ENCODE data around the gene SPTBN2.

DNA sequence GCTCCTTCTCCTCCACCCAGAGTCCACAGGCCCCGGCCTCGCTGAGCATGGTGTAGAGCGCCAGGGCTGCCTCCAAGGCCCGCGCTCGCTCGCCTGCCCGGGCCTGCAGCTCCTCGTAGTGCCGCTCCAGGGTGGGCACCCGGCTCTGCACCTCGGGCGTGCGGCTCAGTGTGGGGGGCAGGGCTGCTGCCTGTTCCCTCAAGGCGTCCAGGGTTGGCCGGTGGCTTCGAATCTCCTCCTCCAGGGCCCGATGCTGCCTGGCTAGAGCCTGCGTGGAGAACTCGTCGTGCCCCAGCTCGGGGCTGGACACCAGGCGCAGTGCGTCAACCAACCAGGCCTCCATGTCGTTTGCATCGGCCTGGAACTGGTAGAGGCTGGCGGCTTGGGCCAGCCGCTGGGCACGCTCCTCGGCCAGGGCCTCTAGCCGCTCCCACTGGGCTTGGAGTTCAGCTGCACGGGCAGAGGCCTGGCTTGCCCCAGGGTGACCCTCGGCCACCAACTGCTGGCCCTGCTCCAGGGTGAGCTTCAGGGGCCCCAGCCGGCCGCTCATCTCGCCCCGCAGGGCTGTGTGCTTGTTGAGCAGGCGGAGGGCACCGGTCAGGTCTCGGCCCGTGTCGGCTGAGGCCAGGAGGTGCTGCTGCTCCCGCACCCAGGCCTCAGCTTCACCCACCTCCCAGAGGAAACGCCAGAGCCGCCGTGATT is 24.2 kb downstream of the SPTBN2 start:
- TF ChIP-seq, protein P1, sequence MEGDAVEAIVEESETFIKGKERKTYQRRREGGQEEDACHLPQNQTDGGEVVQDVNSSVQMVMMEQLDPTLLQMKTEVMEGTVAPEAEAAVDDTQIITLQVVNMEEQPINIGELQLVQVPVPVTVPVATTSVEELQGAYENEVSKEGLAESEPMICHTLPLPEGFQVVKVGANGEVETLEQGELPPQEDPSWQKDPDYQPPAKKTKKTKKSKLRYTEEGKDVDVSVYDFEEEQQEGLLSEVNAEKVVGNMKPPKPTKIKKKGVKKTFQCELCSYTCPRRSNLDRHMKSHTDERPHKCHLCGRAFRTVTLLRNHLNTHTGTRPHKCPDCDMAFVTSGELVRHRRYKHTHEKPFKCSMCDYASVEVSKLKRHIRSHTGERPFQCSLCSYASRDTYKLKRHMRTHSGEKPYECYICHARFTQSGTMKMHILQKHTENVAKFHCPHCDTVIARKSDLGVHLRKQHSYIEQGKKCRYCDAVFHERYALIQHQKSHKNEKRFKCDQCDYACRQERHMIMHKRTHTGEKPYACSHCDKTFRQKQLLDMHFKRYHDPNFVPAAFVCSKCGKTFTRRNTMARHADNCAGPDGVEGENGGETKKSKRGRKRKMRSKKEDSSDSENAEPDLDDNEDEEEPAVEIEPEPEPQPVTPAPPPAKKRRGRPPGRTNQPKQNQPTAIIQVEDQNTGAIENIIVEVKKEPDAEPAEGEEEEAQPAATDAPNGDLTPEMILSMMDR (conservative IDR thresholded peaks at IDR 0.05), result no peak
- no peak for TF ChIP-seq EZH2 (IDR thresholded peaks at IDR 0.05; ENCODE audit: low read depth)

All from PC-9 (cell line).